Measurements from ENCODE around the gene COPS2. TPM values are rescaled to one million over a fixed set of nuclear protein-coding genes. Genes with fewer than 3 reads are reported as not detected.

Gene COPS2
- total RNA-seq, 1 experiment from 2014 or later: 80.9 TPM

GRCh38 chr15:49121901-49122300 lies 33.5 kb downstream of the COPS2 start:
- no peak overlapping the region for H3K27ac Mint-ChIP-seq (ENCODE audit: unreplicated experiment)
- peaks cover 16% of the 10 kb centered on the region for H3K36me3 Mint-ChIP-seq (ENCODE audit: insufficient read depth, unreplicated experiment)
- H3K4me3 Mint-ChIP-seq (ENCODE audit: low read depth, unreplicated experiment): no peak overlapping the region
- no peaks in the 10 kb centered on the region for H3K4me1 Mint-ChIP-seq (ENCODE audit: low read depth, unreplicated experiment)
- H3K9me3 Mint-ChIP-seq (ENCODE audit: low read depth, unreplicated experiment): no peaks in the 10 kb centered on the region
- no TSS peak for BruUV-seq (replicated peaks)
- intact Hi-C loops (cut with micrococcal nuclease; ENCODE audit: unreplicated experiment): no loop called here
- no peaks in the 10 kb centered on the region for H3K27me3 Mint-ChIP-seq (ENCODE audit: unreplicated experiment)
- CTCF ChIA-PET: interaction anchor here (1.4 kb wide), 1 partner anchor 260 kb away, joined by 3 read pairs; no protein-coding TSS in a partner anchor
- TF ChIP-seq CTCF (IDR thresholded peaks at IDR 0.05; ENCODE audit: unreplicated experiment): no peak
- no peak for DNase-seq

DNA sequence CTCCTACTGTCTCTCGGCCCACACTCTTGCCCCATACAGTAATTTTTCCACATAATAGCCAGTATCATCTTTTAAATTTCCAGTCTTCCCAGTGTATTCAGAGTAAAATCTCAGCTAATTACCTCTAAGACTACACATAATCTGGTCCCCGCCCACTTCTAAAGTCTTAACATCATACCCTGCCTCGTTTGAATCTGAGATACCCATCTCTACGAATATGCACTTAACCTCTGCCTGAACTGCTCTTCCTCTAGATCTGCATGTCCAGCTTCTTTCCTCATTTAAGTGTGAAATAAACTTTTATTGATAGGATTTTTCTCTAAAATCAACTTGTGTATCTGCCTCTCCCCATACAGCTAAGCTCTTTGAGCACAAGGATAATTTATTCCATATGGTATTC lies 34.6 kb downstream of the COPS2 start:
- BruUV-seq (replicated peaks): no TSS peak
- no peak for DNase-seq
- no peak overlapping the region for H3K27ac Mint-ChIP-seq (ENCODE audit: unreplicated experiment)
- H3K9me3 Mint-ChIP-seq (ENCODE audit: low read depth, unreplicated experiment): no peaks in the 10 kb centered on the region
- no peak overlapping the region for H3K4me3 Mint-ChIP-seq (ENCODE audit: low read depth, unreplicated experiment)
- peaks cover 16% of the 10 kb centered on the region for H3K36me3 Mint-ChIP-seq (ENCODE audit: insufficient read depth, unreplicated experiment)
- CTCF ChIA-PET: no interaction called here
- H3K4me1 Mint-ChIP-seq (ENCODE audit: low read depth, unreplicated experiment): no peaks in the 10 kb centered on the region
- intact Hi-C loops (cut with micrococcal nuclease; ENCODE audit: unreplicated experiment): no loop called here
- TF ChIP-seq CTCF (IDR thresholded peaks at IDR 0.05; ENCODE audit: unreplicated experiment): no peak
- H3K27me3 Mint-ChIP-seq (ENCODE audit: unreplicated experiment): no peaks in the 10 kb centered on the region

GRCh38 chr15:49116108-49116857 lies 39.1 kb downstream of the COPS2 start:
- no peak for DNase-seq
- Mint-ChIP-seq H3K9me3 (ENCODE audit: low read depth, unreplicated experiment) (peaks cover 6% of the 10 kb centered on the region), H3K27me3 (ENCODE audit: unreplicated experiment) (no peaks in the 10 kb centered on the region), H3K4me1 (ENCODE audit: low read depth, unreplicated experiment) (no peaks in the 10 kb centered on the region), H3K27ac (ENCODE audit: unreplicated experiment) (no peak overlapping the region), H3K36me3 (ENCODE audit: insufficient read depth, unreplicated experiment) (peaks cover 24% of the 10 kb centered on the region), H3K4me3 (ENCODE audit: low read depth, unreplicated experiment) (no peak overlapping the region)
- BruUV-seq (replicated peaks): no TSS peak
- CTCF ChIA-PET: no interaction called here
- no peak for TF ChIP-seq CTCF (IDR thresholded peaks at IDR 0.05; ENCODE audit: unreplicated experiment)
- intact Hi-C loops (cut with micrococcal nuclease; ENCODE audit: unreplicated experiment): no loop called here

DNA sequence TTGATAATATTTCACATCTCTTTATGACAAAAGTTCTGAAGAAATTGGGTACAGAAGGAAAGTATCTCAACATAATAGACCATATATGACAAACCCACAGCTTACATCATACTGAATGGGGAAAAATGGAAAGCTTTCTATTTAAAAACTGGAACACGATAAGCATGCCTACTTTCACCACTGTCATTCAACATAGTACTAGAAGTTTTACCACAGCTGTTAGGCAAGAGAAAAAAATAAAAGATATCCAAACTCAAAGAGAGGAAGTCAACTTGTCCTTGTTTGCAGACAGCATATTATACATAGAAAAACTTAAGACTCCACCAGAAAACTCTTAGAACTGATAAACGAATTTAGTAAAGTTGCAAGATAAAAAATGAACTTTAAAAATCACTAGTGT lies 40.3 kb downstream of the COPS2 start:
- peaks cover 22% of the 10 kb centered on the region for H3K36me3 Mint-ChIP-seq (ENCODE audit: insufficient read depth, unreplicated experiment)

More for the DNA sequence above, 40.3 kb downstream of the COPS2 start:
- DNase-seq: no peak
- no peak overlapping the region for H3K4me3 Mint-ChIP-seq (ENCODE audit: low read depth, unreplicated experiment)
- TF ChIP-seq CTCF (IDR thresholded peaks at IDR 0.05; ENCODE audit: unreplicated experiment): no peak
- H3K27ac Mint-ChIP-seq (ENCODE audit: unreplicated experiment): no peak overlapping the region
- intact Hi-C loops (cut with micrococcal nuclease; ENCODE audit: unreplicated experiment): no loop called here
- H3K27me3 Mint-ChIP-seq (ENCODE audit: unreplicated experiment): no peaks in the 10 kb centered on the region
- H3K4me1 Mint-ChIP-seq (ENCODE audit: low read depth, unreplicated experiment): no peaks in the 10 kb centered on the region
- CTCF ChIA-PET: no interaction called here
- BruUV-seq (replicated peaks): no TSS peak
- peaks cover 6% of the 10 kb centered on the region for H3K9me3 Mint-ChIP-seq (ENCODE audit: low read depth, unreplicated experiment)

Measured in Calu3 (cell line).